AG09309 (cell line): ENCODE data around the gene SLK.

Experiments
- DNase-seq: peaks from one replicate; pipeline ENCODE4 v3.0.0-alpha.2; 2010; ENCODE audit warnings: low read depth
- H3K4me3 ChIP-seq: 2 replicates; pipeline ENCODE4 v1.5.1; 2011; ENCODE audit warnings: mild to moderate bottlenecking, low read depth, low read length, moderate library complexity; ENCODE audit not compliant: control insufficient read depth
- CTCF ChIP-seq: IDR thresholded peaks from 2 replicates; pipeline ENCODE4 v1.5.1; 2011; ENCODE audit warnings: mild to moderate bottlenecking, low read depth, low read length, inconsistent platforms; ENCODE audit not compliant: insufficient read depth, control insufficient read depth; ENCODE audit errors: missing control alignments

Gene SLK

DNA sequence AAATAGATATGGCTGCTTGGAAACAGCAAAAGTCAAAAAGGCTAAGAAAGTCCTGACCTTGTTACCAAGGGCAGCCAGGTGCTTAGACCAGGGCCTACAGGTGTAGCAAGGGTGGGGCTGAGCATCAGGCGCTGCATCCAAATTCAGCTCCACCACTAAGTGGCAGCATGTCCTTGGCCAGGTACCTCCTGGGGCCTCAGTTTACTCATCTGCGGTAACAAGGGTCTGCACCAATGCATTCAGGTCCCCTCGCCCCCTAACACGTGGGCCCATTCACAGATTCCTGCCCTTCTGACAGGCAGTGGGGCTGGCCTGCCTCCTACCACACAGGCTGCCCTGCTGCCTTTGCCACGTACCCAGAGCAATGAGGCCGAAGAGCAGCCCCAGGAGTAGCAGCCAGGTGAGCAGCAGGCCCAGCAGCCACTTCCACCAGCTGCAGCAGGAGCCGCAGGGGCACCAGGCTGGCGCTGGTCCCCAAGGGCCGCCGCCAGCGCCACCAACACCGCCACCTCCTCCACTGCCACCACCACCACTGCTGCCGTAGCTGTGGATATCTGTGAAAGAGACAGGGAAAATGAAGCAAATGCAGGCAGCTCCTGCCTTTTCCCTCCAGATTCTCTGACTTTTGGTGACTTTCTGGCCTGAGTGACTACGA lies 89.8 kb downstream of the SLK start:
- H3K4me3 ChIP-seq = no peak overlapping the region
- no peak for DNase-seq
- TF ChIP-seq CTCF = no peak

- no peak overlapping the region for H3K4me3 ChIP-seq
- TF ChIP-seq CTCF = no peak
- DNase-seq = no peak
Observed at GRCh38 chr10:104057717-104058116, 90.8 kb downstream of the SLK start.

DNA sequence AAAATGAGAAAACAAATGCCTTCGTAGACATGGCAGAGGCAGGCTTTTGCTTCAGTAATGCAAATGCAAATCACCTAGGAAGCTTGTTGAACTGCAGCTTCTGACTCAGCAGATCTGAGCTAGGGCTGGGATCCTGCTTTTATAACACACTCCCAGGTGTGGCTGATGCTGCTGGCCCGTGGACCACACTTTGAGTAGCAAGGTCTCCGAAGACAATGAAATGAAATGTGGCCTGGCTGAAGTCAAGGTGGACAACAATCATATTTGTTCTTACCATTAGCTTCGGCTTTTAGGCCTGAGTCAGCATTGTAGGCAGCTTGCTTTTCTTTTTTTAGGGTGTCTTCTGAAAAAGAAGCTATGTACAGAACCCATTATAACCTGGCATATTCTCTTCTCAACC lies 92.4 kb downstream of the SLK start:
- no peak for TF ChIP-seq CTCF
- no peak for DNase-seq
- no peak overlapping the region for H3K4me3 ChIP-seq

GRCh38 chr10:104061196-104061595 lies 94.3 kb downstream of the SLK start:
- no peak overlapping the region for H3K4me3 ChIP-seq
- DNase-seq = no peak
- TF ChIP-seq CTCF = no peak

- TF ChIP-seq CTCF = no peak
- no peak overlapping the region for H3K4me3 ChIP-seq
- DNase-seq = no peak
Observed at GRCh38 chr10:104065748-104066147, 98.8 kb downstream of the SLK start.

- DNase-seq = no peak
- no peak for TF ChIP-seq CTCF
- H3K4me3 ChIP-seq = no peak overlapping the region
Observed at GRCh38 chr10:104066945-104067344, 100.0 kb downstream of the SLK start.

GRCh38 chr10:104067525-104067924 lies 100.6 kb downstream of the SLK start:
- TF ChIP-seq CTCF = no peak
- no peak for DNase-seq
- no peak overlapping the region for H3K4me3 ChIP-seq
